GM20000 (cell line): Measurements from ENCODE around the gene SATL1.
A peak's percentile ranks its signal among the peaks of the same experiment; 100 is the strongest.
"Not testable (repeated sequence)": the region's sequence is repeated elsewhere in the genome, so short reads cannot be mapped to it uniquely, and the experiment has no call there.

Experiments used
- DNase-seq: peaks from one replicate; pipeline ENCODE4 v3.0.0; 2012; ENCODE audit warnings: low spot score
- CTCF ChIP-seq: IDR thresholded peaks from 2 replicates; pipeline ENCODE4 v1.5.1; 2012; ENCODE audit warnings: mild to moderate bottlenecking, control low read depth; ENCODE audit errors: extremely low read depth, missing control alignments

SATL1 gene

GRCh38 chrX:85243761-85244449 lies at the start of gene SATL1, which contains the start of gene ZNF711:
Gene SATL1 (minus strand): TSS chrX:85243779. CDS start chrX:85108968, 134,811 bp downstream.
Gene ZNF711 (plus strand): TSS chrX:85243991. CDS start chrX:85247573, 3,582 bp downstream.
- DNase-seq, result peak; percentile 38
- TF ChIP-seq CTCF, result no peak

GRCh38 chrX:85288992-85289723 lies 45.6 kb upstream of the SATL1 start:
- TF ChIP-seq CTCF, result no peak
- DNase-seq, result no peak

GRCh38 chrX:85285286-85285685 lies 41.7 kb upstream of the SATL1 start:
- DNase-seq, result not testable (repeated sequence)

- peak; percentile 28 for DNase-seq
- TF ChIP-seq CTCF, result no peak
These were observed 1.1 kb upstream of the SATL1 start for GRCh38 chrX:85244450-85245211.

- DNase-seq, result peak; percentile 7
- TF ChIP-seq CTCF, result no peak
These were observed 424 bp downstream of the SATL1 start for GRCh38 chrX:85243155-85243554.

- DNase-seq, result no peak
- no peak for TF ChIP-seq CTCF
These were observed 20.2 kb downstream of the SATL1 start for GRCh38 chrX:85223359-85223758.

- TF ChIP-seq CTCF, result no peak
- DNase-seq, result no peak
These were observed 22.2 kb downstream of the SATL1 start for GRCh38 chrX:85221361-85221760.
